Measurements from ENCODE around the gene POU2F1.

- TF ChIP-seq CTCF (IDR thresholded peaks at IDR 0.05) (no peak), POLR2A (IDR thresholded peaks at IDR 0.05) (no peak), EP300 (IDR thresholded peaks at IDR 0.05) (no peak), POLR2AphosphoS5 (IDR thresholded peaks at IDR 0.05) (no peak)
These were observed 244.3 kb downstream of the POU2F1 start for GRCh38 chr1:167465018-167465417.

Measured in stomach (tissue), 4 donors.